SH-SY5Y (cell line): ENCODE measurements around the gene EPB41L2.

Experiments
- GATA2 ChIP-seq: IDR thresholded peaks from 2 replicates; pipeline ENCODE4 v1.6.1; 2011; ENCODE audit warnings: mild to moderate bottlenecking, low read depth, low read length
- GATA3 ChIP-seq: IDR thresholded peaks from 2 replicates; pipeline ENCODE4 v1.6.1; 2011; ENCODE audit warnings: low read depth, mild to moderate bottlenecking, low read length, moderate library complexity

DNA sequence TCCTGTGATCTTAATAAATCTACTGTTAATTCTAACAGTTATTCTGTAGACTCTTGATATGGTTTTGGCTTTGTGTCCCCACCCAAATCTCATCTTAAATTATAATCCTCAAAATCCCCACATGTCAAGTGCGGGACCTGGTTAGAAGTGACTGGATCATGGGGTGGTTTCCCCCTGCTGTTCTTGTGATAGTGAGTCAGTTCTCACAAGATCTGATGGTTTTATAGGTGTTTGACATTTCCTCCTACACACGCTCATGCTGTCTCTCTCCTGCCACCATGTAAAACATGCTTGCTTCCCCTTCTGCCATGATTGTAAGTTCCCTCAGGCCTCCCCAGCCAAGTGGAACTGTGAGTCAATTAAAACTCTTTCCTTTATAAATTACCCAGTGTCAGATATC is 10.5 kb upstream of the EPB41L2 start:
- TF ChIP-seq GATA2 (no peak), GATA3 (no peak)
